IMR-90 (cell line): ENCODE measurements around the gene HACL1. TPM values are rescaled to one million over a fixed set of nuclear protein-coding genes. Genes with fewer than 3 reads are reported as not detected.

Experiments
- ATAC-seq: fragments of 200-7000 bp; cut with Tn5 transposase; 2 replicates; pipeline ENCODE4 v1.9.1; 2020; ENCODE audit warnings: low read depth, mild to moderate bottlenecking, moderate library complexity
- BruUV-seq: library from RNA; stranded (reverse); fragments of 400-500 nt; replicated peaks from 2 replicates; lab custom pipeline; 2021; lab: Mats Ljungman, UMichigan
- CTCF ChIA-PET: fragments of 300-600 bp; formaldehyde crosslinking; extraction: SDS; loops from one replicate; lab custom pipeline; 2021; ENCODE audit warnings: antibody characterized with exemption; lab: Yijun Ruan, JAX
- POLR2A ChIA-PET: fragments of 300-600 bp; sonication (Branson Sonifier 250); formaldehyde crosslinking; loops from one replicate; lab custom pipeline; 2022; ENCODE audit warnings: antibody characterized with exemption; ENCODE audit not compliant: unreplicated experiment; lab: Charles Lee
- DNase-seq: peaks from one replicate; pipeline ENCODE4 v3.0.0; 2013
- H2AFZ ChIP-seq: replicated peaks from 2 replicates; pipeline ENCODE3; 2013; ENCODE audit warnings: low read length, mild to moderate bottlenecking; ENCODE audit not compliant: poor library complexity
- H2AK5ac ChIP-seq: 2 replicates; pipeline ENCODE4 v1.6.1; 2013; ENCODE audit warnings: low read depth, low read length, inconsistent platforms
- H2AK9ac ChIP-seq: replicated peaks from 2 replicates; pipeline ENCODE3; 2013; ENCODE audit warnings: mild to moderate bottlenecking, low read depth, low read length, moderate library complexity; ENCODE audit not compliant: poor library complexity
- H2BK120ac ChIP-seq: 2 replicates; pipeline ENCODE4 v1.6.1; 2013; ENCODE audit warnings: low read depth, low read length, inconsistent platforms
- H2BK15ac ChIP-seq: 3 replicates; pipeline ENCODE4 v1.6.1; 2013; ENCODE audit warnings: low read depth, low read length, inconsistent platforms
- H2BK20ac ChIP-seq: 2 replicates; pipeline ENCODE4 v1.6.1; 2013; ENCODE audit warnings: low read depth, mild to moderate bottlenecking, inconsistent platforms, low read length, moderate library complexity
- H2BK5ac ChIP-seq: 2 replicates; pipeline ENCODE4 v1.6.1; 2013; ENCODE audit warnings: mild to moderate bottlenecking, low read depth, low read length, inconsistent platforms; ENCODE audit not compliant: poor library complexity, severe bottlenecking
- H3K14ac ChIP-seq: replicated peaks from 2 replicates; pipeline ENCODE4 v1.6.1; 2013; ENCODE audit warnings: low read depth, low read length, inconsistent platforms
- H3K18ac ChIP-seq: 2 replicates; pipeline ENCODE4 v1.6.1; 2013; ENCODE audit warnings: low read depth, low read length, control low read depth
- H3K23ac ChIP-seq: 2 replicates; pipeline ENCODE4 v1.6.1; 2013; ENCODE audit warnings: low read depth, low read length, inconsistent platforms
- H3K27ac ChIP-seq: 2 replicates; pipeline ENCODE4 v1.5.1; 2013; ENCODE audit warnings: mild to moderate bottlenecking, control low read depth, low read length; ENCODE audit not compliant: insufficient read depth
- H3K27me3 ChIP-seq: 2 replicates; pipeline ENCODE4 v1.6.1; 2013; ENCODE audit warnings: low read length; ENCODE audit not compliant: control insufficient read depth, insufficient read depth
- H3K36me3 ChIP-seq: 2 replicates; pipeline ENCODE4 v1.6.1; 2013; ENCODE audit warnings: low read length, mixed read lengths; ENCODE audit not compliant: control insufficient read depth, insufficient read depth
- H3K4ac ChIP-seq: 2 replicates; pipeline ENCODE4 v1.6.1; 2013; ENCODE audit warnings: low read depth, low read length, inconsistent platforms
- H3K4me1 ChIP-seq: 2 replicates; pipeline ENCODE4 v1.6.1; 2013; ENCODE audit warnings: low read length, mixed read lengths; ENCODE audit not compliant: control insufficient read depth, insufficient read depth
- H3K4me2 ChIP-seq: 2 replicates; pipeline ENCODE4 v1.6.1; 2013; ENCODE audit warnings: low read depth, mild to moderate bottlenecking, control low read depth, low read length, moderate library complexity
- H3K4me3 ChIP-seq: 2 replicates; pipeline ENCODE4 v1.5.1; 2013; ENCODE audit warnings: low read depth, mild to moderate bottlenecking, control low read depth, low read length, moderate library complexity; ENCODE audit not compliant: insufficient read depth
- H3K56ac ChIP-seq: 2 replicates; pipeline ENCODE4 v1.6.1; 2013; ENCODE audit warnings: low read length, inconsistent platforms; ENCODE audit not compliant: insufficient read depth; ENCODE audit errors: extremely low read depth
- H3K79me1 ChIP-seq, 2 experiments: 2 replicates each; pipeline ENCODE4 v1.6.1; 2013; ENCODE audit warnings: low read length in 2 of 2, inconsistent platforms in 1 of 2, low read depth in 1 of 2
- H3K9ac ChIP-seq: 2 replicates; pipeline ENCODE4 v1.6.1; 2013; ENCODE audit warnings: low read depth, low read length, control low read depth
- H3K9me1 ChIP-seq: 2 replicates; pipeline ENCODE4 v1.6.1; 2013; ENCODE audit warnings: low read length, inconsistent platforms; ENCODE audit not compliant: insufficient read depth
- H3K9me3 ChIP-seq: 2 replicates; pipeline ENCODE4 v1.6.1; 2013; ENCODE audit warnings: low read length; ENCODE audit not compliant: control insufficient read depth, insufficient read depth
- H4K20me1 ChIP-seq: 2 replicates; pipeline ENCODE4 v1.6.1; 2013; ENCODE audit warnings: low read length, inconsistent platforms; ENCODE audit not compliant: insufficient read depth
- H4K5ac ChIP-seq: 2 replicates; pipeline ENCODE4 v1.6.1; 2013; ENCODE audit warnings: mild to moderate bottlenecking, low read depth, low read length, control low read depth
- H4K8ac ChIP-seq, 2 experiments: 2 replicates each; pipeline ENCODE4 v1.6.1; 2013; ENCODE audit warnings: low read depth in 2 of 2, low read length in 2 of 2, control low read depth in 1 of 2, inconsistent platforms in 1 of 2
- H4K91ac ChIP-seq: 2 replicates; pipeline ENCODE4 v1.6.1; 2013; ENCODE audit warnings: low read depth, low read length, inconsistent platforms; ENCODE audit not compliant: insufficient read depth
- BHLHE40 ChIP-seq: fragments of 150-350 bp; IDR thresholded peaks from 2 replicates; pipeline ENCODE4 v1.6.1; 2016; ENCODE audit warnings: mild to moderate bottlenecking, low read depth, low read length
- CEBPB ChIP-seq: IDR thresholded peaks from 2 replicates; pipeline ENCODE4 v1.6.1; 2012; ENCODE audit warnings: low read depth, low read length, improper control_type of control experiment
- CHD1 ChIP-seq: IDR thresholded peaks from 2 replicates; pipeline ENCODE4 v1.6.1; 2012; ENCODE audit warnings: low read depth, low read length, improper control_type of control experiment
- FOS ChIP-seq: fragments of 150-350 bp; IDR thresholded peaks from 2 replicates; pipeline ENCODE4 v1.6.1; 2016; ENCODE audit warnings: low read depth, low read length
- MAFK ChIP-seq: IDR thresholded peaks from 2 replicates; pipeline ENCODE4 v1.6.1; 2012; ENCODE audit warnings: low read depth, low read length, improper control_type of control experiment
- MAZ ChIP-seq: IDR thresholded peaks from 2 replicates; pipeline ENCODE4 v1.6.1; 2012; ENCODE audit warnings: low read depth, mild to moderate bottlenecking, low read length, improper control_type of control experiment, moderate library complexity, borderline replicate concordance
- MXI1 ChIP-seq: IDR thresholded peaks from 2 replicates; pipeline ENCODE4 v1.6.1; 2012; ENCODE audit warnings: low read depth, mild to moderate bottlenecking, low read length, moderate library complexity, borderline replicate concordance
- NFE2L2 ChIP-seq: fragments of 150-350 bp; IDR thresholded peaks from 2 replicates; pipeline ENCODE4 v1.6.1; 2016; ENCODE audit warnings: low read depth, mild to moderate bottlenecking, low read length
- POLR2A ChIP-seq: IDR thresholded peaks from 2 replicates; pipeline ENCODE4 v1.6.1; 2012; ENCODE audit warnings: mild to moderate bottlenecking, low read depth, low read length
- RAD21 ChIP-seq: IDR thresholded peaks from 2 replicates; pipeline ENCODE4 v1.6.1; 2012; ENCODE audit warnings: low read length, improper control_type of control experiment
- RCOR1 ChIP-seq: IDR thresholded peaks from 2 replicates; pipeline ENCODE4 v1.6.1; 2012; ENCODE audit warnings: mild to moderate bottlenecking, low read length, improper control_type of control experiment; ENCODE audit not compliant: insufficient replicate concordance
- RFX5 ChIP-seq: IDR thresholded peaks from 2 replicates; pipeline ENCODE4 v1.8.0; 2012; ENCODE audit warnings: low read depth, mild to moderate bottlenecking, low read length, moderate library complexity
- SMC3 ChIP-seq: fragments of 150-350 bp; IDR thresholded peaks from 2 replicates; pipeline ENCODE4 v1.6.1; 2016; ENCODE audit warnings: low read depth, mild to moderate bottlenecking, antibody characterized with exemption, low read length, moderate library complexity
- WGBS, 2 experiments: methylation state at CpG; one replicate each; pipeline versions ENCODE4 v1.1.5 to v1.1.7; 2013; ENCODE audit warnings: missing lambda C conversion rate in 2 of 2; ENCODE audit not compliant: insufficient read length in 1 of 2; ENCODE audit errors: extremely low coverage in 2 of 2; 5-methylcytosine and 5-hydroxymethylcytosine counted together
- dilution Hi-C: fragments of 300-500 bp; cut with HindIII; formaldehyde crosslinking; loops from one replicate; pipeline ENCODE4 v1.14.3; 2018; ENCODE audit warnings: low sequenced_read_pairs; ENCODE audit not compliant: unreplicated experiment
- in situ Hi-C: fragments of 300-500 bp; cut with MboI; formaldehyde crosslinking; loops from 3 replicates; pipeline ENCODE4 v1.14.3; 2019; ENCODE audit warnings: low sequenced_read_pairs, inconsistent platforms, mixed read lengths
- intact Hi-C: fragments of 100-400 bp; cut with micrococcal nuclease; formaldehyde crosslinking; loops from 2 replicates; pipeline ENCODE4 v1.10.0; 2022
- polyA plus RNA-seq, 3 experiments: library from polyadenylated mRNA; depleted of rRNA; stranded (reverse); fragments of >200 nt; gene quantifications; 2 replicates each; pipeline ENCODE4 v1.2.3, GENCODE V29; 2012; ENCODE audit warnings: low replicate concordance in 1 of 3
- total RNA-seq: library from RNA; depleted of rRNA; stranded (reverse); fragments of >200 nt; gene quantifications from 2 replicates; pipeline ENCODE4 v1.2.3, GENCODE V29; 2012
- TF ChIP-seq, protein P1 (sequence below): conservative IDR thresholded peaks from 2 replicates; pipeline ENCODE4 v1.5.1; 2012; ENCODE audit warnings: mild to moderate bottlenecking, low read depth, low read length, improper control_type of control experiment
- TF ChIP-seq, protein P2 (sequence below): fragments of 150-350 bp; IDR thresholded peaks from 2 replicates; pipeline ENCODE4 v1.6.1; 2016; ENCODE audit warnings: low read depth, mild to moderate bottlenecking, low read length, moderate library complexity, borderline replicate concordance
- TF ChIP-seq, protein P3 (sequence below): fragments of 150-350 bp; IDR thresholded peaks from 2 replicates; pipeline ENCODE4 v1.6.1; 2017; ENCODE audit warnings: mild to moderate bottlenecking, antibody characterized with exemption, low read length, low read depth

Gene HACL1
- total and polyA plus RNA-seq, 2 of the 4 experiments (the other 2 are of a cell fraction), result 9.9 to 28.1 TPM

DNA sequence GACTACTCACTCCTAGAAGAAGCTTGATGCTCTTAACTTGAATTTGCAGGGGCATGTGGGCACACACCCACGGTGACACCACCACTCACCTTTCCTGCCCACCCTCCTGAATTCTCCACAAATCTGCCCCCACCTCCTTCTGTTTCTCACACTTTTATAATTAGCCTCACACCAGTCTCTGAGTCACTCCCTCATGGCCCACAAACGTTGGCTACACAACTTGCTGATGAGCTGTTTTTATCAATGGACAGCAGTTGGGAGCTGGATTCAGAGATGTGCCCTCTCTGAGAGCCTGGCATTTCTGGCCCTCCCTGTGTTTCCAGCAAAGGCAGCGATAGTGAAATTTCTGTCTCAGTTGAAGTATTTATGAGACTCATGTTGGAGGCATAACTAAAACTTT lies 81.2 kb downstream of the HACL1 start:
- ATAC-seq, result no peak
- H4K20me1 ChIP-seq, result no peaks in the 10 kb centered on the region
- POLR2A ChIA-PET, result no interaction called here

More for the DNA sequence above, 81.2 kb downstream of the HACL1 start:
- in situ Hi-C loops, result no loop called here
- H3K36me3 ChIP-seq, result no peaks in the 10 kb centered on the region
- 60% methylated on average over 1 of the region's 3 CpGs; no CpG with 5 or more reads in 1 of the 2 experiments for WGBS, 2 experiments
- no peak overlapping the region for H2AFZ ChIP-seq
- no peak overlapping the region for H4K91ac ChIP-seq
- H3K4ac ChIP-seq, result no peak overlapping the region
- no peak overlapping the region for H3K23ac ChIP-seq
- H2BK15ac ChIP-seq, result no peak overlapping the region
- no peak overlapping the region for H4K8ac ChIP-seq
- H3K18ac ChIP-seq, result no peak overlapping the region
- no peak overlapping the region for H3K56ac ChIP-seq
- H2BK5ac ChIP-seq, result no peak overlapping the region
- H2AK9ac ChIP-seq, result no peak overlapping the region
- no peak overlapping the region for H3K9ac ChIP-seq
- CTCF ChIA-PET, result no interaction called here
- peaks cover 6% of the 10 kb centered on the region for H3K27me3 ChIP-seq
- H3K4me1 ChIP-seq, result 0 out of 2 replicates have a peak, but pooled peaks cover 4% of the 10 kb centered on the region
- H3K9me1 ChIP-seq, result no peaks in the 10 kb centered on the region
- no peak overlapping the region for H3K14ac ChIP-seq
- H3K27ac ChIP-seq, result no peak overlapping the region
- BruUV-seq, result no TSS peak
- no peak overlapping the region for H4K5ac ChIP-seq
- DNase-seq, result no peak
- H3K4me3 ChIP-seq, result no peak overlapping the region
- H3K4me2 ChIP-seq, result no peak overlapping the region
- dilution Hi-C loops, result no loop called here
- H3K9me3 ChIP-seq, result no peaks in the 10 kb centered on the region
- intact Hi-C loops, result no loop called here
- H2BK120ac ChIP-seq, result no peak overlapping the region
- H2BK20ac ChIP-seq, result no peak overlapping the region
- no peaks in the 10 kb centered on the region for H3K79me1 ChIP-seq
- H2AK5ac ChIP-seq, result no peak overlapping the region
- TF ChIP-seq MAFK (no peak), FOS (no peak), POLR2A (no peak), RAD21 (no peak), CEBPB (no peak), MAZ (no peak), RCOR1 (no peak), RFX5 (no peak), NFE2L2 (no peak), MXI1 (no peak), CHD1 (no peak), BHLHE40 (no peak), SMC3 (no peak)
- TF ChIP-seq, protein P1, sequence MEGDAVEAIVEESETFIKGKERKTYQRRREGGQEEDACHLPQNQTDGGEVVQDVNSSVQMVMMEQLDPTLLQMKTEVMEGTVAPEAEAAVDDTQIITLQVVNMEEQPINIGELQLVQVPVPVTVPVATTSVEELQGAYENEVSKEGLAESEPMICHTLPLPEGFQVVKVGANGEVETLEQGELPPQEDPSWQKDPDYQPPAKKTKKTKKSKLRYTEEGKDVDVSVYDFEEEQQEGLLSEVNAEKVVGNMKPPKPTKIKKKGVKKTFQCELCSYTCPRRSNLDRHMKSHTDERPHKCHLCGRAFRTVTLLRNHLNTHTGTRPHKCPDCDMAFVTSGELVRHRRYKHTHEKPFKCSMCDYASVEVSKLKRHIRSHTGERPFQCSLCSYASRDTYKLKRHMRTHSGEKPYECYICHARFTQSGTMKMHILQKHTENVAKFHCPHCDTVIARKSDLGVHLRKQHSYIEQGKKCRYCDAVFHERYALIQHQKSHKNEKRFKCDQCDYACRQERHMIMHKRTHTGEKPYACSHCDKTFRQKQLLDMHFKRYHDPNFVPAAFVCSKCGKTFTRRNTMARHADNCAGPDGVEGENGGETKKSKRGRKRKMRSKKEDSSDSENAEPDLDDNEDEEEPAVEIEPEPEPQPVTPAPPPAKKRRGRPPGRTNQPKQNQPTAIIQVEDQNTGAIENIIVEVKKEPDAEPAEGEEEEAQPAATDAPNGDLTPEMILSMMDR, result no peak
- TF ChIP-seq, protein P2, sequence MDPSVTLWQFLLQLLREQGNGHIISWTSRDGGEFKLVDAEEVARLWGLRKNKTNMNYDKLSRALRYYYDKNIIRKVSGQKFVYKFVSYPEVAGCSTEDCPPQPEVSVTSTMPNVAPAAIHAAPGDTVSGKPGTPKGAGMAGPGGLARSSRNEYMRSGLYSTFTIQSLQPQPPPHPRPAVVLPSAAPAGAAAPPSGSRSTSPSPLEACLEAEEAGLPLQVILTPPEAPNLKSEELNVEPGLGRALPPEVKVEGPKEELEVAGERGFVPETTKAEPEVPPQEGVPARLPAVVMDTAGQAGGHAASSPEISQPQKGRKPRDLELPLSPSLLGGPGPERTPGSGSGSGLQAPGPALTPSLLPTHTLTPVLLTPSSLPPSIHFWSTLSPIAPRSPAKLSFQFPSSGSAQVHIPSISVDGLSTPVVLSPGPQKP, result no peak
- TF ChIP-seq, protein P3, sequence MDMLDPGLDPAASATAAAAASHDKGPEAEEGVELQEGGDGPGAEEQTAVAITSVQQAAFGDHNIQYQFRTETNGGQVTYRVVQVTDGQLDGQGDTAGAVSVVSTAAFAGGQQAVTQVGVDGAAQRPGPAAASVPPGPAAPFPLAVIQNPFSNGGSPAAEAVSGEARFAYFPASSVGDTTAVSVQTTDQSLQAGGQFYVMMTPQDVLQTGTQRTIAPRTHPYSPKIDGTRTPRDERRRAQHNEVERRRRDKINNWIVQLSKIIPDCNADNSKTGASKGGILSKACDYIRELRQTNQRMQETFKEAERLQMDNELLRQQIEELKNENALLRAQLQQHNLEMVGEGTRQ, result no peak
